HepG2 (cell line): Measurements from ENCODE around the gene RYR2. TPM values are rescaled to one million over a fixed set of nuclear protein-coding genes. Genes with fewer than 3 reads are reported as not detected.

ENCODE experiments used
- ATAC-seq: fragments of 200-7000 bp; cut with Tn5 transposase; 3 replicates; pipeline ENCODE4 v1.9.1; 2020; ENCODE audit warnings: mild to moderate bottlenecking, moderate library complexity
- BruUV-seq: library from RNA; stranded (reverse); fragments of 400-500 nt; replicated peaks from 2 replicates; lab custom pipeline; 2021; lab: Mats Ljungman, UMichigan
- CTCF ChIA-PET: fragments of 300-600 bp; formaldehyde crosslinking; extraction: SDS; loops from one replicate; lab custom pipeline; 2021; ENCODE audit warnings: low total read pairs, inconsistent platforms, low intra/inter-chr PET ratio; lab: Yijun Ruan, JAX
- POLR2A ChIA-PET: fragments of 350-600 bp; sonication (Branson Sonifier 250); formaldehyde crosslinking; loops from one replicate; lab custom pipeline; 2020; ENCODE audit warnings: antibody characterized with exemption, inconsistent platforms; lab: Yijun Ruan, JAX
- DNase-seq: peaks from one replicate; pipeline ENCODE4 v3.0.0-alpha.2; 2015; ENCODE audit warnings: low spot score
- FAIRE-seq: peaks from 3 replicates; lab custom pipeline; 2011; peaks lifted over from hg19 to GRCh38; lab: Jason Lieb, UNC
- H2AFZ ChIP-seq: one replicate; pipeline ENCODE4 v1.6.1; 2011; ENCODE audit warnings: low read length, inconsistent platforms
- H3K27ac ChIP-seq: fragments of 300-600 bp; 3 replicates; pipeline ENCODE4 v1.8.0; 2011; ENCODE audit warnings: mixed run types, mild to moderate bottlenecking, mixed read lengths, low read length, inconsistent platforms; ENCODE audit not compliant: insufficient read depth; ENCODE audit errors: extremely low read length
- H3K27me3 ChIP-seq, 2 experiments: fragments of 200-600 bp in 1 of 2; 2 replicates in 1 of 2; 3 replicates in 1 of 2; pipeline versions ENCODE4 v1.6.0 to v1.8.0; 2011; ENCODE audit warnings: low read length in 2 of 2, mild to moderate bottlenecking in 2 of 2, moderate library complexity in 2 of 2, inconsistent platforms in 1 of 2; ENCODE audit not compliant: insufficient read depth in 2 of 2, control insufficient read depth in 1 of 2
- H3K36me3 ChIP-seq, 2 experiments: fragments of 200-600 bp in 1 of 2; replicated peaks in 1 of 2; 2 replicates in 1 of 2; 3 replicates in 1 of 2; pipeline versions ENCODE4 v1.5.1 to v1.8.0; 2011; ENCODE audit warnings: low read length in 2 of 2, inconsistent platforms in 1 of 2; ENCODE audit not compliant: insufficient read depth in 2 of 2, control insufficient read depth in 1 of 2
- H3K4me1 ChIP-seq: 2 replicates; pipeline ENCODE4 v1.5.1; 2012; ENCODE audit warnings: low read length, inconsistent platforms; ENCODE audit not compliant: insufficient read depth
- H3K4me2 ChIP-seq: 2 replicates; pipeline ENCODE4 v1.6.0; 2011; ENCODE audit warnings: low read depth, low read length, inconsistent platforms
- H3K4me3 ChIP-seq, 3 experiments: fragments of 200-600 bp in 1 of 3; sonication (generic), shearing (Covaris generic) in 1 of 3; replicated peaks in 1 of 3; 2 replicates each; pipeline ENCODE4 v1.5.1; 2011 to 2016; ENCODE audit warnings: low read length in 3 of 3, inconsistent platforms in 2 of 3, low read depth in 2 of 3, mild to moderate bottlenecking in 2 of 3, control low read depth in 1 of 3, mixed read lengths in 1 of 3; ENCODE audit not compliant: insufficient read depth in 1 of 3
- H3K79me2 ChIP-seq: one replicate; pipeline ENCODE4 v1.6.1; 2011; ENCODE audit warnings: low read length, inconsistent platforms; ENCODE audit not compliant: insufficient read depth
- H3K9ac ChIP-seq: 2 replicates; pipeline ENCODE4 v1.6.0; 2011; ENCODE audit warnings: mild to moderate bottlenecking, low read depth, low read length, inconsistent platforms; ENCODE audit not compliant: insufficient read depth
- H3K9me3 ChIP-seq: 2 replicates; pipeline ENCODE4 v1.5.1; 2012; ENCODE audit warnings: mild to moderate bottlenecking, low read length
- H4K20me1 ChIP-seq: 2 replicates; pipeline ENCODE4 v1.6.0; 2011; ENCODE audit warnings: inconsistent platforms, mild to moderate bottlenecking, low read length, moderate library complexity; ENCODE audit not compliant: insufficient read depth
- FOSL2 ChIP-seq: sonication (generic); formaldehyde crosslinking; IDR thresholded peaks from 2 replicates; pipeline ENCODE4 v1.4.0; 2020; ENCODE audit warnings: missing genetic modification reagents
- KLF6 ChIP-seq: IDR thresholded peaks from 2 replicates; pipeline ENCODE4 v1.8.0; 2016; ENCODE audit warnings: missing biosample characterization, missing genetic modification reagents
- POLR2G ChIP-seq: fragments of 200-400 bp; formaldehyde crosslinking; IDR thresholded peaks from 2 replicates; pipeline ENCODE4 v1.6.1; 2018; ENCODE audit warnings: mild to moderate bottlenecking, low read depth, low read length, moderate library complexity
- RFX5 ChIP-seq: IDR thresholded peaks from 2 replicates; pipeline ENCODE4 v1.6.1; 2011; ENCODE audit warnings: low read depth, low read length, improper control_type of control experiment
- SUZ12 ChIP-seq: fragments of 150-350 bp; IDR thresholded peaks from 2 replicates; pipeline ENCODE4 v1.6.1; 2014; ENCODE audit warnings: low read depth, low read length
- ZNF12 ChIP-seq: sonication (generic); formaldehyde crosslinking; IDR thresholded peaks from 2 replicates; pipeline ENCODE4 v1.5.0; 2020; ENCODE audit warnings: missing genetic modification reagents
- ZNF224 ChIP-seq: sonication (generic); formaldehyde crosslinking; IDR thresholded peaks from 2 replicates; pipeline ENCODE4 v1.5.0; 2020; ENCODE audit warnings: mild to moderate bottlenecking, missing genetic modification reagents
- in situ Hi-C: cut with HindIII; loops from 2 replicates; pipeline ENCODE4 v1.10.0; 2017; ENCODE audit warnings: low pct_unique_long_range_greater_than_20kb; ENCODE audit not compliant: extremely low pct_ligation_motif_present
- intact Hi-C: fragments of 100-400 bp; cut with micrococcal nuclease; formaldehyde crosslinking; loops from one replicate; pipeline ENCODE4 v1.10.0; 2022; ENCODE audit not compliant: unreplicated experiment
- polyA plus RNA-seq, 8 experiments: library from polyadenylated mRNA; depleted of rRNA in 3 of 8; stranded (reverse) in 7 of 8; unstranded in 1 of 8; fragments of >200 nt; fragmentation: Illumina TruSeq in 4 of 8; extraction: Trizol in 4 of 8; gene quantifications; 2 replicates each; pipeline versions ENCODE4 v1.2.1 to v1.2.3, GENCODE V29; 2011 to 2016; ENCODE audit warnings: low read depth in 4 of 8, missing spikeins in 1 of 8, mixed read lengths in 1 of 8; ENCODE audit not compliant: insufficient read depth in 1 of 8
- total RNA-seq, 5 experiments: library from RNA; depleted of rRNA; stranded (reverse); fragments of >200 nt; fragmentation: Illumina TruSeq; extraction: Trizol; gene quantifications; 2 replicates each; pipeline ENCODE4 v1.2.3, GENCODE V29; 2016; ENCODE audit warnings: low read depth in 1 of 5
- TF ChIP-seq, protein P1 (sequence below): sonication (generic); formaldehyde crosslinking; IDR thresholded peaks from 2 replicates; pipeline ENCODE4 v1.4.0; 2020; ENCODE audit warnings: missing genetic modification reagents

RYR2 gene
- total and polyA plus RNA-seq, 2 of the 13 experiments (the other 11 are each of a cell fraction or from before 2014, with no cell fraction given) = not detected

DNA sequence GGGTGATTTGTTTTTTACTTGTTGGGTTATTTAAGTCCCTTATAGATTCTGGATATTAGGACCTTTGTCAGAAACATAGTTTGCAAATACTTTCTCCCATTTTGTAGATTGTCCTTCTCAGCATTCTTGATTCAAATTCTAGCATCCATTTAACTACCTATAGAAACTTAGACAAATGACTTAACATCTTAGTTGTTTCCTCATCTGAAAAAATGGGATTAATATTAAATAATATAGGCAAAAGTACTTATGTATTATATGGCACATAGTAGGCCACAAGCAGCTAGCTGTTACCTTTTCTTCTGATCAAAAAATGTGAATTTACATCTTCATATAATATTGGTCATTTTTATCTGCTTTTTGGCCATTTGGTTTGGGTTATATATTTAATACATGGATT is 541.3 kb downstream of the RYR2 start:
- Histone ChIP-seq H3K9ac (no peak overlapping the region), H2AFZ (no peak overlapping the region), H3K4me3 (no peak overlapping the region), H3K27ac (no peak overlapping the region), H3K4me2 (no peak overlapping the region), H3K36me3 (no peaks in the 10 kb centered on the region), H3K4me1 (no peaks in the 10 kb centered on the region), H4K20me1 (no peaks in the 10 kb centered on the region), H3K9me3 (peaks cover 9% of the 10 kb centered on the region; the same call in 1 of the 2 replicates), H3K79me2 (no peaks in the 10 kb centered on the region), H3K27me3 (no peaks in the 10 kb centered on the region)
- FAIRE-seq (no peak), ATAC-seq (no peak), DNase-seq (no peak)
- no TSS peak for BruUV-seq
- in situ Hi-C loops = no loop called here
- intact Hi-C loops = no loop called here
- no peak for TF ChIP-seq POLR2G
- TF ChIP-seq SUZ12 = no peak
- TF ChIP-seq FOSL2 (CRISPR knock-in tag) = no peak
- POLR2A ChIA-PET = no interaction called here
- CTCF ChIA-PET = no interaction called here

DNA sequence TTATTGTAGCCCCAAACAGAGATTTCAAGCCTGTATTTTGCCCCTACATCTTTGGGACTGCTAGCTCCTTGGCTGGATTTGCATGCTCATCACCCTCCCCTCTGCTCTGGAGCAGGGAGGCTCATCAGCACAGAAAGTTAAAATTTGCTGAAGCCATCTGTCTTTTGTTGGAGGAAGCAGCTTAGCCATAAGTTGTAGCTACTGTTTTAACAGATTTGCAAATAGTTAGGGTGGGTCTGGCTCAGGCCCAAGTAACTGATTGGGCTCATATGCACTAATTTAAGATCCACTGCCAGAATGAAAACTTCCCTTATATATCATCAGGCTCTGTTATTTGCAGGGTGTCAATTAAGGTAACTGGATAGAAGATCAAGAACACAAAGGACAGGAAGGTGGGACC is 541.8 kb downstream of the RYR2 start:
- POLR2A ChIA-PET = no interaction called here
- Histone ChIP-seq H3K79me2 (no peaks in the 10 kb centered on the region), H3K4me2 (no peak overlapping the region), H3K4me1 (no peaks in the 10 kb centered on the region), H4K20me1 (no peaks in the 10 kb centered on the region), H3K27ac (no peak overlapping the region), H3K9me3 (peaks cover 4% of the 10 kb centered on the region; the same call in 1 of the 2 replicates), H2AFZ (no peak overlapping the region), H3K27me3 (no peaks in the 10 kb centered on the region)
- BruUV-seq = no TSS peak
- ATAC-seq (no peak), DNase-seq (no peak)
- CTCF ChIA-PET = no interaction called here
- TF ChIP-seq ZNF224 (CRISPR knock-in tag) = no peak
- no peak for TF ChIP-seq KLF6
- no peak for TF ChIP-seq RFX5
- TF ChIP-seq ZNF12 (CRISPR knock-in tag) = no peak
- TF ChIP-seq, protein P1, sequence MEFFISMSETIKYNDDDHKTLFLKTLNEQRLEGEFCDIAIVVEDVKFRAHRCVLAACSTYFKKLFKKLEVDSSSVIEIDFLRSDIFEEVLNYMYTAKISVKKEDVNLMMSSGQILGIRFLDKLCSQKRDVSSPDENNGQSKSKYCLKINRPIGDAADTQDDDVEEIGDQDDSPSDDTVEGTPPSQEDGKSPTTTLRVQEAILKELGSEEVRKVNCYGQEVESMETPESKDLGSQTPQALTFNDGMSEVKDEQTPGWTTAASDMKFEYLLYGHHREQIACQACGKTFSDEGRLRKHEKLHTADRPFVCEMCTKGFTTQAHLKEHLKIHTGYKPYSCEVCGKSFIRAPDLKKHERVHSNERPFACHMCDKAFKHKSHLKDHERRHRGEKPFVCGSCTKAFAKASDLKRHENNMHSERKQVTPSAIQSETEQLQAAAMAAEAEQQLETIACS = no peak
- TF ChIP-seq, all 625 proteins: peak for 0
- Histone ChIP-seq H3K4me3 (no peak overlapping the region), H3K9ac (no peak overlapping the region), H3K36me3 (no peaks in the 10 kb centered on the region)
- in situ Hi-C loops (no loop called here), intact Hi-C loops (no loop called here)
- FAIRE-seq = no peak
